HG03558 (cell line): ENCODE data around the gene CHADL.
"Not testable (repeated sequence)": the region's sequence is repeated elsewhere in the genome, so short reads cannot be mapped to it uniquely, and the experiment has no call there.

Experiments
- ATAC-seq: cut with Tn5 transposase; IDR thresholded peaks from one replicate; pipeline ENCODE4 v1.9.1; 2021; ENCODE audit warnings: moderate number of reproducible peaks; ENCODE audit not compliant: unreplicated experiment; ENCODE audit errors: extremely low read depth

The CHADL gene

DNA sequence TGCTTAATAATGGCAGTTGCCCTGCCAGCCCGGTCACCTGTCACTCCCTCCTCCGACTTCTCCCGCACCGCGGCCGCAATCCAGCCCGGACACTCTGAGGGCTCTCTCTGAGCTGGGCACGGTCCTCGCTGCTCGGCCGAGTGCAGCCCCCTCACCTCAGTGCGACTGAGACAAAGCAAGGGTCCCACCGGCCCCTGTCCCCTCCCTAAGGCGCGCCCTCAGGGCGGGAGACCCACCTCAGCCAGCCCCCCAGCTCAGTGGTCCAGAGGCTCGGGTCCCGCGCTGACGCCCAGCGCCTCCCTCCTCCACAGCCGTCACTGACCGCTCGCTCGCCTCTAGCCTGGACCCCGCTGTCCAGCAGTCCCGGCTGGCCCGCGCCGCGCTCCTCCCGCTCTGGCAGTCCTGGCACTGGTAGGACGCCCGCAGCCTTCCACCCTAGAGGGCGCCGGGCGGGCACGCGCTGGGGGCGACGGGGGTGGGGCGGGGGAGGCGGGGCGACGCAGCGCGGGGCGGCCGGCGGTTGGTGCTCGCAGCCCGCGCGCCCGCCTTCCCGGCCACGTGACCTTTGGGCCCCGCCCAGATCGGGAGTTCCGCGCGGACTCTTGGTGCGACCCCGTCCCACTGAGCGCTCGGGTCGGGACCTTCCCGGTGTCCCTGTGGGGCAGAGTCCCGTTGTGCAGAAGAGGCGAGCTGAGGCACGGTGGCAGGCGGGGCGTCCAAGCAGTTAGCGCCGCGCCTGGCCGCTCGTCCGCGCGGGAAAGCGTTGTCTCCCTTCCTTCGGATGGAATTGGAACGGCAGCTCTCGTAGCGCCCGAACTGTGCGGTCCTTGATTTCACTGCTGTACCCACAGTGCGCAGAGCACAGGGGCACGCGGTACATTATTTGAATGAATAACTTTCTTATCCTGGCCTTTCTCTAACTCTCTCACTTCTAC lies 43.4 kb downstream of the CHADL start:
- peak; percentile 31 for ATAC-seq

DNA sequence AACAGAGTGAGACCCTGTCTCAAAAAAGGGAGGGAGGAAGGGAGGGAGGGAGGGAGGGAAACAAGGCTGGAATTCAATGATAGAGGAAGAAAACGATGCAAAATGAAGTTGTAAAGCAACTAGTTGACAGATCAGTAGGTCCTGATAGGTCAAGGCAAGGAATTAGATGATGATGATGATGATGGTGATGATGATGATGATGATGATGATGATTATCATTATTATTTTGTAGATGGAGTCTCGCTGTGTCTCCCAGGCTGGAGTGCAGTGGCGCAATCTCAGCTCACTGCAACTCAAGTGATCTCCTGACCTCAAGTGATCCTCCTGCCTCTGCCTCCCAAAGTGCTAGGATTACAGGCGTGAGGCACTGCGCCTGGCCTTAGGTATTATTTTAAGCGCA lies 46.9 kb downstream of the CHADL start:
- no peak for ATAC-seq

DNA sequence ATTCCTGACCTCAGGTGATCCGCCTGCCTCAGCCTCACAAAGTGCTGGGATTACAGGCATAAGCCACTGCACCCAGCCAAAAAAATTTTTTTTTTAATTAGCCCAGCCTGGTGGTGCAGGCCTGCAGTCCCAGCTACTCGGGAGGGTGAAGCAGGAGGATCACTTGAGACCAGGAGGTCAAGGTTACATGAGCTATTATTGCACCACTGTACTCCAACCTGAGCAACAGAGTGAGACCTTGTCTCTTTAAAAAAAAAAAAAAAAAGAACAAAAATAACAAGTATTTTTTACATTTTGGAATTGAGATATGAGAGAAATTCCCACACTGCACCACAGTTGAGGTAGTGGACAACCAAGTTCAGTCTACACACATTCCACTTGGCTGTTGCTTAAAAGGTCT lies 49.3 kb downstream of the CHADL start:
- ATAC-seq, result no peak

DNA sequence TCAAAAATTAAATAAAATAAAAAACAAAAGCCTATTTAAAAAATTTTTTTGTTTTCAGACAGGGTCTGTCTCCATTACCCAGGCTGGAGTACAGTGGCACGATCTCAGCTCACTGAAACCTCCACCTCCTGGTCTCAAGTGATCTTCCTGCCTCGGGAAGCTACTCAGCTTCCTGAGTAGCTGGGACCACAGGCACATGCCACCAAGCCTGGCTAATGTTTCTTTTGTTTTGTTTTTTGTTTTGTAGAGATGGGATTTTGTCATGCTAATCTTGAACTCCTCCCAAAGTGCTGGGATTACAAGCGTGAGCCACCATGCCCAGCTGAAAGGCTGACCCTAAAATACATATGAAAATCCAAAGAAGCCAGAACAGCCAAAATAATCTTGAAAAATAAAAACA lies 56.1 kb downstream of the CHADL start:
- no peak for ATAC-seq

DNA sequence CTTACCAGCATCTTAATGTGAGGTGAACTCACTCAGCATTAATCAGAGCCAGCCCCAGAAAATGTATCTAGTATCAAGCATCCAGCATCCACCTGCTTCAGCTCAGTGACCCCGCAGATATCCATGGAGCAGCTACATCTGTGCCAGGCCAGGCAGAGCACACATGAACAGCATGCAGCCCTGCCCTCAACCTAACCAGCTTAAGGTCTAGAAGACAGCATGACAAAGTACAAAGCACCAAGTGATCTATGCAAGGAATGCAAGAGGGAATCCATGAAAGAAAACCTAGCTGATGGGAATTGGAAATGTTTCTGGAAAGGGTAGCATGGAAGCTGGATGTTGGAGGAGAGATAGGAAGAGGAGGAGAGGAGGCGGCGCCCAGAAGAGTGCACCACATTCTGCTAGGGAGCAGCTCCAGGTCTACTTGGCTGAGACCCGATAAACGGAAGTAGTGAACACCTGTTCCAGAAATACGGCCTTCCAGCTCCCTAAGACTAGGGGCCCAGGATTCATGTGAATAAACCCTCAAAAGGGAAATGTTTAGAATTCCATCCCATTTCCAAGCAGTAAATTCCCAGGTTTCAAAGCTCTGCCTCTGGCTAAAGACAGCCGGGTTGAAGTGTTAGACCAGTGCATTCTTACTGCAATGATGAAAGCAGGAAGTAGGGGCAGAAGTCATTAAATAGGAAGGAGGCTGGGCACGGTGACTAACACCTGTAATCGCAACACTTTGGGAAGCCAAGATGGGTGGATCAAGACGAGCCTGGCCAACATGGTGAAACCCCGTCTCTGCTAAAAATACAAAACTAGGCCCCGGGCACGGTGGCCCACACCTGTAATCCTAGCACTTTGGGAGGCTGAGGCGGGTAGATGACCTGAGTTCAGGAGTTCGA lies 59.1 kb downstream of the CHADL start:
- ATAC-seq, result no peak

DNA sequence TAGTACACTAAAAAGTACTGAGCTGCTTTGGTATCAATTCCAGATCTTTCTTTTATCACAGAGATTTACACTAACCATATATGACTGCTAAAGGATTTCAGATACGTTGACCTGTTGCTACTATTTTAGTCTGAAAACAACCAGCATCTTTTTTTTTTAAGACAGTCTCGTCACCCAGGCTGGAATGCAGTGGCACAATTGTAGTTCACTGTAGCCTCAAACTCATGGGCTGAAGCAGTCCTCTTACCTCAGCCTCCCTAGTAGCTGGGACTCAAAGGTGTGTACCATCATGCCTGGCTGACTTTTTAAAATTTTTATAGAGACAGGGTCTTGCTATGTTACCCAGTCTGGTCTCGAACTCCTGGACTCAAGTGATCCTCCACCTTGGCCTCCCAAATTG lies 59.8 kb downstream of the CHADL start:
- ATAC-seq, result no peak

DNA sequence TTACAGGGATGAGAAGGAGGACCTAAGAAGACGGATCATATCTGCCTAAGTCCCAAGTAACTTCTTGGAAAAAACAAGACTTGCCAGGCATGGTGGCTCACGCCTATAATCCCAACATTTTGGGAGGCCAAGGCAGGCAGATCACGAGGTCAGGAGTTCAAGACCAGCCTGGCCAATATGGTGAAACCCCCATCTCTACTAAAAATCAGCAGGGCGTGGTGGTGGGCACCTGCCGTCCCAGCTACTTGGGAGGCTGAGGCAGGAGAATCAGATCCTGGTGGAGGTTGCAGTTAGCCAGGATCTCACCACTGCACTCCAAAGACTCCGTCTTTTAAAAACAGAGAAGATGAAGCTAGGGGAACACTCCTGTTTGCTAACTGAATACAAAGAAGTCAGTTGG lies 60.4 kb downstream of the CHADL start:
- ATAC-seq, result not testable (repeated sequence)
